Measurements from ENCODE around the gene GIMAP8.

The GIMAP8 gene

DNA sequence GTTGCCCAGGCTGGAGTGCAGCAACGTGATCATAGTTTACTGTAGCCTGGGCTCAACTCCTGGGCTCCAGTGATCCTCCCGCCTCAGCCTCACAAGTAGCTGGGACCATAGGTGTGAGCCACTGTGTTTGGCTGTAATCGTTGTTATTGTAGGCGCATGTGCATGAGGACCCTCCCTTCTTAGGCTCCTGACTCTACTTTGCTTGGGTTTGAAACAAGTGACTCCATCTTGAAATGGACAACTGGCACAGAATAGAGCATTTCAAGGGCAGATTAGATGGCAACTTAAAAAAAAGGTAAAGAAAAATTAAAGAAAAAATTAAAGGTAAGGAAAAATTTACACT lies 15.4 kb upstream of the GIMAP8 start:
- no peak overlapping the region for H3K4me3 ChIP-seq (ENCODE audit: low read depth, low read length)
- no peaks in the 10 kb centered on the region for H3K9me3 ChIP-seq (ENCODE audit: control insufficient read depth, insufficient read depth, low read depth, low read length)
- no peak for TF ChIP-seq MZF1 (tag by site-specific recombination; IDR thresholded peaks at IDR 0.05; ENCODE audit: borderline replicate concordance)
- TF ChIP-seq, protein P1, sequence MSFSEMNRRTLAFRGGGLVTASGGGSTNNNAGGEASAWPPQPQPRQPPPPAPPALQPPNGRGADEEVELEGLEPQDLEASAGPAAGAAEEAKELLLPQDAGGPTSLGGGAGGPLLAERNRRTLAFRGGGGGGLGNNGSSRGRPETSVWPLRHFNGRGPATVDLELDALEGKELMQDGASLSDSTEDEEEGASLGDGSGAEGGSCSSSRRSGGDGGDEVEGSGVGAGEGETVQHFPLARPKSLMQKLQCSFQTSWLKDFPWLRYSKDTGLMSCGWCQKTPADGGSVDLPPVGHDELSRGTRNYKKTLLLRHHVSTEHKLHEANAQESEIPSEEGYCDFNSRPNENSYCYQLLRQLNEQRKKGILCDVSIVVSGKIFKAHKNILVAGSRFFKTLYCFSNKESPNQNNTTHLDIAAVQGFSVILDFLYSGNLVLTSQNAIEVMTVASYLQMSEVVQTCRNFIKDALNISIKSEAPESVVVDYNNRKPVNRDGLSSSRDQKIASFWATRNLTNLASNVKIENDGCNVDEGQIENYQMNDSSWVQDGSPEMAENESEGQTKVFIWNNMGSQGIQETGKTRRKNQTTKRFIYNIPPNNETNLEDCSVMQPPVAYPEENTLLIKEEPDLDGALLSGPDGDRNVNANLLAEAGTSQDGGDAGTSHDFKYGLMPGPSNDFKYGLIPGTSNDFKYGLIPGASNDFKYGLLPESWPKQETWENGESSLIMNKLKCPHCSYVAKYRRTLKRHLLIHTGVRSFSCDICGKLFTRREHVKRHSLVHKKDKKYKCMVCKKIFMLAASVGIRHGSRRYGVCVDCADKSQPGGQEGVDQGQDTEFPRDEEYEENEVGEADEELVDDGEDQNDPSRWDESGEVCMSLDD (tag by site-specific recombination; IDR thresholded peaks at IDR 0.05) = no peak
- no peak for TF ChIP-seq ZNF423 (tag by site-specific recombination; IDR thresholded peaks at IDR 0.05)
- TF ChIP-seq, protein P2, sequence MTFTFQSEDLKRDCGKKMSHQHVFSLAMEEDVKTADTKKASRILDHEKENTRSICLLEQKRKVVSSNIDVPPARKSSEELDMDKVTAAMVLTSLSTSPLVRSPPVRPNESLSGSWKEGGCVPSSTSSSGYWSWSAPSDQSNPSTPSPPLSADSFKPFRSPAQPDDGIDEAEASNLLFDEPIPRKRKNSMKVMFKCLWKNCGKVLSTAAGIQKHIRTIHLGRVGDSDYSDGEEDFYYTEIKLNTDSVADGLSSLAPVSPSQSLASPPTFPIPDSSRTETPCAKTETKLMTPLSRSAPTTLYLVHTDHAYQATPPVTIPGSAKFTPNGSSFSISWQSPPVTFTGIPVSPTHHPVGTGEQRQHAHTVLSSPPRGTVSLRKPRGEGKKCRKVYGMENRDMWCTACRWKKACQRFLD (tag by site-specific recombination; IDR thresholded peaks at IDR 0.05) = no peak
- TF ChIP-seq, protein P3, sequence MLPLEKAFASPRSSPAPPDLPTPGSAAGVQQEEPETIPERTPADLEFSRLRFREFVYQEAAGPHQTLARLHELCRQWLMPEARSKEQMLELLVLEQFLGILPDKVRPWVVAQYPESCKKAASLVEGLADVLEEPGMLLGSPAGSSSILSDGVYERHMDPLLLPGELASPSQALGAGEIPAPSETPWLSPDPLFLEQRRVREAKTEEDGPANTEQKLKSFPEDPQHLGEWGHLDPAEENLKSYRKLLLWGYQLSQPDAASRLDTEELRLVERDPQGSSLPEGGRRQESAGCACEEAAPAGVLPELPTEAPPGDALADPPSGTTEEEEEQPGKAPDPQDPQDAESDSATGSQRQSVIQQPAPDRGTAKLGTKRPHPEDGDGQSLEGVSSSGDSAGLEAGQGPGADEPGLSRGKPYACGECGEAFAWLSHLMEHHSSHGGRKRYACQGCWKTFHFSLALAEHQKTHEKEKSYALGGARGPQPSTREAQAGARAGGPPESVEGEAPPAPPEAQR (tag by site-specific recombination; IDR thresholded peaks at IDR 0.05) = no peak
- TF ChIP-seq ZNF23 (tag by site-specific recombination; IDR thresholded peaks at IDR 0.05; ENCODE audit: borderline replicate concordance) = no peak
- no peak for TF ChIP-seq ZSCAN16 (tag by site-specific recombination; IDR thresholded peaks at IDR 0.05)
- no peak for TF ChIP-seq ZNF302 (tag by site-specific recombination; IDR thresholded peaks at IDR 0.05; ENCODE audit: low read depth)
- no peak for TF ChIP-seq KLF9 (tag by site-specific recombination; IDR thresholded peaks at IDR 0.05; ENCODE audit: low read depth)
- TF ChIP-seq, protein P4, sequence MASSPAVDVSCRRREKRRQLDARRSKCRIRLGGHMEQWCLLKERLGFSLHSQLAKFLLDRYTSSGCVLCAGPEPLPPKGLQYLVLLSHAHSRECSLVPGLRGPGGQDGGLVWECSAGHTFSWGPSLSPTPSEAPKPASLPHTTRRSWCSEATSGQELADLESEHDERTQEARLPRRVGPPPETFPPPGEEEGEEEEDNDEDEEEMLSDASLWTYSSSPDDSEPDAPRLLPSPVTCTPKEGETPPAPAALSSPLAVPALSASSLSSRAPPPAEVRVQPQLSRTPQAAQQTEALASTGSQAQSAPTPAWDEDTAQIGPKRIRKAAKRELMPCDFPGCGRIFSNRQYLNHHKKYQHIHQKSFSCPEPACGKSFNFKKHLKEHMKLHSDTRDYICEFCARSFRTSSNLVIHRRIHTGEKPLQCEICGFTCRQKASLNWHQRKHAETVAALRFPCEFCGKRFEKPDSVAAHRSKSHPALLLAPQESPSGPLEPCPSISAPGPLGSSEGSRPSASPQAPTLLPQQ (tag by site-specific recombination; IDR thresholded peaks at IDR 0.05) = no peak
- H3K36me3 ChIP-seq (ENCODE audit: control insufficient read depth in 2 of 2, insufficient read depth in 1 of 2, low read length in 2 of 2) = no peaks in the 10 kb centered on the region
- POLR2A ChIA-PET = no interaction called here
- CTCF ChIA-PET = no interaction called here
- H3K27ac ChIP-seq (ENCODE audit: extremely low read depth, low read depth, low read length) = no peak overlapping the region
- no peaks in the 10 kb centered on the region for H3K4me1 ChIP-seq (ENCODE audit: control insufficient read depth, insufficient read depth, low read length)

DNA sequence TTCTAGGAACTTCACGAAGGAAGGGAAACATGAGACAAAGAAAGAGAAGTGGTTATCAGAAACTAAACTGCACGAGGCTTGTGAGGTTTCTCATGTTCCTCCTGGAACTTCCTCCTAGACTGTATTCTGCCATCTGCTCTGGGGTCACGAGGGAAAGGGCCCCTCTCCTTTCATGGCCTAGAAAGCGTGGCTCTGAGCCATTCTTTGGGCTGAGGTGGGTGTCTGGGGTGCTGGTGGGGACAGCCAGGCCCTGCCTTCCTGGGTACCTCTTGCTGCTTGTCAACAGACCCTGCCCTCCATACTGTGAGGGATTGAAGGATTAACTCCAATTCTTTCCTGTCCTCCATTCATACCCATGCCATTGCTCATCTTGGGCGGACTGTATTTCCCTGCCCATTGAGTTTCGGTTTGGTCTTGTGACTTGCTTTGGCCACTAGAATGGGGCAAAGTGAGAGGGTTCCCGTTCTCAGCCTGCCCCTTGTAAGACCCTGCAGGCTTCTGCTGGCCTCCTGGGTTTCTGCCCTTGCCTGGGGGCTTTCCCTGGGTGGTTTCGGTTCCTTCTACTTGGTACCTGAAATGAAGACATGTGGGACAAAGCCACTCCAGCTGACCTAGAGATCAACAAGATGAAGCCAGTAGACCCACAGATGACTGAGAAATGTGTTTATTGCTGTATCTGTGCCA lies 14.9 kb upstream of the GIMAP8 start:
- no peaks in the 10 kb centered on the region for H3K36me3 ChIP-seq (ENCODE audit: control insufficient read depth in 2 of 2, insufficient read depth in 1 of 2, low read length in 2 of 2)
- H3K4me1 ChIP-seq (ENCODE audit: control insufficient read depth, insufficient read depth, low read length) = no peaks in the 10 kb centered on the region
- H3K4me3 ChIP-seq (ENCODE audit: low read depth, low read length) = no peak overlapping the region
- no peak overlapping the region for H3K27ac ChIP-seq (ENCODE audit: extremely low read depth, low read depth, low read length)
- CTCF ChIA-PET = no interaction called here
- POLR2A ChIA-PET = no interaction called here
- H3K9me3 ChIP-seq (ENCODE audit: control insufficient read depth, insufficient read depth, low read depth, low read length) = no peaks in the 10 kb centered on the region
- TF ChIP-seq, protein P5, sequence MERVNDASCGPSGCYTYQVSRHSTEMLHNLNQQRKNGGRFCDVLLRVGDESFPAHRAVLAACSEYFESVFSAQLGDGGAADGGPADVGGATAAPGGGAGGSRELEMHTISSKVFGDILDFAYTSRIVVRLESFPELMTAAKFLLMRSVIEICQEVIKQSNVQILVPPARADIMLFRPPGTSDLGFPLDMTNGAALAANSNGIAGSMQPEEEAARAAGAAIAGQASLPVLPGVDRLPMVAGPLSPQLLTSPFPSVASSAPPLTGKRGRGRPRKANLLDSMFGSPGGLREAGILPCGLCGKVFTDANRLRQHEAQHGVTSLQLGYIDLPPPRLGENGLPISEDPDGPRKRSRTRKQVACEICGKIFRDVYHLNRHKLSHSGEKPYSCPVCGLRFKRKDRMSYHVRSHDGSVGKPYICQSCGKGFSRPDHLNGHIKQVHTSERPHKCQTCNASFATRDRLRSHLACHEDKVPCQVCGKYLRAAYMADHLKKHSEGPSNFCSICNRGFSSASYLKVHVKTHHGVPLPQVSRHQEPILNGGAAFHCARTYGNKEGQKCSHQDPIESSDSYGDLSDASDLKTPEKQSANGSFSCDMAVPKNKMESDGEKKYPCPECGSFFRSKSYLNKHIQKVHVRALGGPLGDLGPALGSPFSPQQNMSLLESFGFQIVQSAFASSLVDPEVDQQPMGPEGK (tag by site-specific recombination; IDR thresholded peaks at IDR 0.05) = no peak
- TF ChIP-seq, protein P6, sequence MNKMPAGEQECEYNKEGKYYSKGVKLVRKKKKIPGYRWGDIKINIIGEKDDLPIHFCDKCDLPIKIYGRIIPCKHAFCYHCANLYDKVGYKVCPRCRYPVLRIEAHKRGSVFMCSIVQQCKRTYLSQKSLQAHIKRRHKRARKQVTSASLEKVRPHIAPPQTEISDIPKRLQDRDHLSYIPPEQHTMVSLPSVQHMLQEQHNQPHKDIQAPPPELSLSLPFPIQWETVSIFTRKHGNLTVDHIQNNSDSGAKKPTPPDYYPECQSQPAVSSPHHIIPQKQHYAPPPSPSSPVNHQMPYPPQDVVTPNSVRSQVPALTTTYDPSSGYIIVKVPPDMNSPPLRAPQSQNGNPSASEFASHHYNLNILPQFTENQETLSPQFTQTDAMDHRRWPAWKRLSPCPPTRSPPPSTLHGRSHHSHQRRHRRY (tag by site-specific recombination; IDR thresholded peaks at IDR 0.05) = no peak
- TF ChIP-seq ZNF830 (tag by site-specific recombination; IDR thresholded peaks at IDR 0.05; ENCODE audit: low read depth) (no peak), ZBTB20 (tag by site-specific recombination; IDR thresholded peaks at IDR 0.05) (no peak), ZNF76 (tag by site-specific recombination; IDR thresholded peaks at IDR 0.05; ENCODE audit: borderline replicate concordance, low read depth) (no peak), SP3 (tag by site-specific recombination; IDR thresholded peaks at IDR 0.05) (no peak), ZNF843 (tag by site-specific recombination; IDR thresholded peaks at IDR 0.05) (no peak)
- TF ChIP-seq, protein P7, sequence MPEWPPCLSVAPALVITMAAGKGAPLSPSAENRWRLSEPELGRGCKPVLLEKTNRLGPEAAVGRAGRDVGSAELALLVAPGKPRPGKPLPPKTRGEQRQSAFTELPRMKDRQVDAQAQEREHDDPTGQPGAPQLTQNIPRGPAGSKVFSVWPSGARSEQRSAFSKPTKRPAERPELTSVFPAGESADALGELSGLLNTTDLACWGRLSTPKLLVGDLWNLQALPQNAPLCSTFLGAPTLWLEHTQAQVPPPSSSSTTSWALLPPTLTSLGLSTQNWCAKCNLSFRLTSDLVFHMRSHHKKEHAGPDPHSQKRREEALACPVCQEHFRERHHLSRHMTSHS (tag by site-specific recombination; IDR thresholded peaks at IDR 0.05) = no peak

All from HEK293 (cell line).